Metanephros (tissue), 2 donors: Measurements from ENCODE around the gene PCDHA1. TPM values are rescaled to one million over a fixed set of nuclear protein-coding genes. Genes with fewer than 3 reads are reported as not detected.

Source experiments
- small RNA-seq: library from RNA; depleted of rRNA; stranded (forward); fragments of <200 nt; gene quantifications from one replicate; pipeline ENCODE3, GENCODE V24; 2014; ENCODE audit warnings: low replicate concordance
- total RNA-seq: library from RNA; depleted of rRNA; stranded (reverse); fragments of >200 nt; gene quantifications from one replicate; pipeline ENCODE4 v1.2.3, GENCODE V29; 2014

PCDHA1 gene
- total RNA-seq, 1 donor from 2014 or later, result 0.12 TPM

DNA sequence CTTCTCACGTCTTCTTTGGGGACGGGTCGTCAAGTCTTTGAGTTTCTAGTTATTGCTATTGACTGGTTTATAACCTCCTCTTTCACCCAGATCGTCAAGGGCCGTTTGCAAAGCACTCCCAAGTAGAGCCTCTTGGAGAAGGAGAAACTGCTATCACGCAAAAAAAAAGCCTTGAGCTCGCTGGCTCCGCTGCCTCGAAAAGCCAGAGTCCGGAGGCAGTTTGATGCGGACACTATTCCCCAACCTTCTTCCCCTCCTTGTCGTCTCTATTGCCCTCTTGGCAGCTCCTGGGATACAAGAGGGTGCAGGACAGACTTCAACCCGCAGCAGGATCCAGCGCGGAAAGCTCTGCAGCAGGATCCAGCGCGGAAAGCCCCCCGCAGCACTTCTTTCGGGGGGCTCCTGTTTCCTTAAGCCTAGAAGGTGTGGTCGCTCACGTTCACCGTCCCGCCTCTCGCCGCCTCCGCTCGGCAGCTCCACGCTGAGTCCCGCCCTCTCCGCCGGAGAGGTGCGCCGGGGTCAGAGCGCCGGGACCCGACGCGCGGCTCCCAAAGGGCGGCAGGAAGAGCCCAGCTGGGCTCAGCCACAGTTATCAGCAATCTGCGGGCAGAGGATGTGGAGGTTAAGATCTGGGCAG is 140.0 kb downstream of the PCDHA1 start, which contains the start of gene PCDHAC1:
PCDHAC1 (plus strand) TSS at position 494 of the 637 bp plus-strand sequence. CDS start 594 bp downstream, outside the sequence.

GRCh38 chr5:140966293-140967225 is 180.6 kb downstream of the PCDHA1 start, which contains the start of gene PCDHAC2:
TSS of gene PCDHAC2 (plus strand) at chr5:140966476. CDS start at chr5:140966767, 291 bp downstream.

GRCh38 chr5:141050622-141051520 is 264.9 kb downstream of the PCDHA1 start, which contains the start of gene PCDHB1:
TSS of gene PCDHB1 (plus strand) at chr5:141051374. CDS start at chr5:141051471, 97 bp downstream.

Small RNA genes within 50 kb of the gene (small RNA-seq; reads per million reads assigned to genes)
- not detected for gene AC010223.1

Other genes with a start within 250 kb of the PCDHA1 start
- gene EIF4EBP3, start 238.5 kb upstream of the PCDHA1 start, total RNA-seq, result 6.0 TPM
- gene SRA1, start 228.7 kb upstream of the PCDHA1 start, total RNA-seq, result 19.4 TPM
- gene APBB3, start 221.5 kb upstream of the PCDHA1 start, total RNA-seq, result 34.1 TPM
- 18.6 TPM for gene SLC35A4, start 221.3 kb upstream of the PCDHA1 start, total RNA-seq
- 81.6 TPM for gene CD14, start 153.0 kb upstream of the PCDHA1 start, total RNA-seq
- 14.7 TPM for gene TMCO6, start 146.7 kb upstream of the PCDHA1 start, total RNA-seq
- gene NDUFA2, start 138.5 kb upstream of the PCDHA1 start, total RNA-seq, result 77.5 TPM
- gene IK, start 138.3 kb upstream of the PCDHA1 start, total RNA-seq, result 74.9 TPM
- gene WDR55, start 121.2 kb upstream of the PCDHA1 start, total RNA-seq, result 17.6 TPM
- 0.76 TPM for gene DND1, start 112.6 kb upstream of the PCDHA1 start, total RNA-seq
- gene HARS1, start 94.8 kb upstream of the PCDHA1 start, total RNA-seq, result 37.0 TPM
- gene HARS2, start 94.7 kb upstream of the PCDHA1 start, total RNA-seq, result 31.9 TPM
- 26.0 TPM for gene ZMAT2, start 85.7 kb upstream of the PCDHA1 start, total RNA-seq
- gene PCDHA2, start 8.7 kb downstream of the PCDHA1 start, total RNA-seq, result 0.47 TPM
- 0.64 TPM for gene PCDHA3, start 14.9 kb downstream of the PCDHA1 start, total RNA-seq
- 1.8 TPM for gene PCDHA4, start 20.9 kb downstream of the PCDHA1 start, total RNA-seq
- gene PCDHA5, start 35.5 kb downstream of the PCDHA1 start, total RNA-seq, result 0.41 TPM
- gene PCDHA6, start 41.8 kb downstream of the PCDHA1 start, total RNA-seq, result 0.88 TPM
- gene PCDHA7, start 48.1 kb downstream of the PCDHA1 start, total RNA-seq, result 0.58 TPM
- 0.41 TPM for gene PCDHA8, start 55.0 kb downstream of the PCDHA1 start, total RNA-seq
- 0.58 TPM for gene PCDHA9, start 62.2 kb downstream of the PCDHA1 start, total RNA-seq
- 1.2 TPM for gene PCDHA10, start 69.8 kb downstream of the PCDHA1 start, total RNA-seq
- 0.82 TPM for gene PCDHA11, start 82.8 kb downstream of the PCDHA1 start, total RNA-seq
- 0.35 TPM for gene PCDHA12, start 89.2 kb downstream of the PCDHA1 start, total RNA-seq
- gene PCDHA13, start 96.0 kb downstream of the PCDHA1 start, total RNA-seq, result 0.88 TPM
- 1.2 TPM for gene PCDHAC1, start 140.2 kb downstream of the PCDHA1 start, total RNA-seq
- gene PCDHAC2, start 180.3 kb downstream of the PCDHA1 start, total RNA-seq, result 5.8 TPM